ENCODE data around the gene KIF6. TPM values are rescaled to one million over a fixed set of nuclear protein-coding genes. Genes with fewer than 3 reads are reported as not detected.

The KIF6 gene
- total RNA-seq, 4 donors from 2014 or later, result not detected

GRCh38 chr6:39594285-39594684, 130.9 kb downstream of the KIF6 start:
- DNase-seq (no peak), ATAC-seq (no peak)
- in situ Hi-C loops (cut with MboI; ENCODE audit: low sequenced_read_pairs in 4 of 4), result no loop called here
- no peak overlapping the region for H3K27ac ChIP-seq
- no peaks in the 10 kb centered on the region for H3K27me3 ChIP-seq
- no peaks in the 10 kb centered on the region for H3K36me3 ChIP-seq
- no peak overlapping the region for H3K4me3 ChIP-seq
- intact Hi-C loops (cut with DNase I; ENCODE audit: low total_unique reads), result no loop called here
- TF ChIP-seq CTCF (IDR thresholded peaks at IDR 0.05 in 4 of 5, conservative IDR thresholded peaks at IDR 0.05 in 1 of 5) (no peak), POLR2A (IDR thresholded peaks at IDR 0.05) (no peak)
- H3K9me3 ChIP-seq, result no peaks in the 10 kb centered on the region
- no peaks in the 10 kb centered on the region for H3K4me1 ChIP-seq

- no peaks in the 10 kb centered on the region for H3K27me3 ChIP-seq
- ATAC-seq (no peak), DNase-seq (no peak)
- no peaks in the 10 kb centered on the region for H3K4me1 ChIP-seq
- TF ChIP-seq CTCF (IDR thresholded peaks at IDR 0.05 in 4 of 5, conservative IDR thresholded peaks at IDR 0.05 in 1 of 5) (no peak), POLR2A (IDR thresholded peaks at IDR 0.05) (no peak)
- no peak overlapping the region for H3K4me3 ChIP-seq
- in situ Hi-C loops (cut with MboI; ENCODE audit: low sequenced_read_pairs in 4 of 4), result no loop called here
- H3K27ac ChIP-seq, result no peak overlapping the region
- intact Hi-C loops (cut with DNase I; ENCODE audit: low total_unique reads), result no loop called here
- no peaks in the 10 kb centered on the region for H3K36me3 ChIP-seq
- no peaks in the 10 kb centered on the region for H3K9me3 ChIP-seq
These were observed 131.6 kb downstream of the KIF6 start for GRCh38 chr6:39593646-39594045.

GRCh38 chr6:39590871-39591393, 134.3 kb downstream of the KIF6 start:
- in situ Hi-C loops (cut with MboI; ENCODE audit: low sequenced_read_pairs in 4 of 4) (no loop called here), intact Hi-C loops (cut with DNase I; ENCODE audit: low total_unique reads) (no loop called here)
- no peaks in the 10 kb centered on the region for H3K9me3 ChIP-seq
- DNase-seq, result no peak
- no peaks in the 10 kb centered on the region for H3K27me3 ChIP-seq
- no peak for TF ChIP-seq CTCF (IDR thresholded peaks at IDR 0.05 in 4 of 5, conservative IDR thresholded peaks at IDR 0.05 in 1 of 5)
- TF ChIP-seq POLR2A (IDR thresholded peaks at IDR 0.05), result no peak
- no peak for ATAC-seq
- no peak overlapping the region for H3K4me3 ChIP-seq
- no peaks in the 10 kb centered on the region for H3K4me1 ChIP-seq
- H3K36me3 ChIP-seq, result no peaks in the 10 kb centered on the region
- H3K27ac ChIP-seq, result no peak overlapping the region

GRCh38 chr6:39587080-39587479, 138.1 kb downstream of the KIF6 start:
- no peak overlapping the region for H3K27ac ChIP-seq
- H3K36me3 ChIP-seq, result no peaks in the 10 kb centered on the region
- in situ Hi-C loops (cut with MboI; ENCODE audit: low sequenced_read_pairs in 4 of 4) (no loop called here), intact Hi-C loops (cut with DNase I; ENCODE audit: low total_unique reads) (no loop called here)
- DNase-seq (no peak), ATAC-seq (no peak)
- H3K4me1 ChIP-seq, result no peaks in the 10 kb centered on the region
- no peak overlapping the region for H3K4me3 ChIP-seq
- TF ChIP-seq CTCF (IDR thresholded peaks at IDR 0.05 in 4 of 5, conservative IDR thresholded peaks at IDR 0.05 in 1 of 5), result no peak
- TF ChIP-seq POLR2A (IDR thresholded peaks at IDR 0.05), result no peak
- no peaks in the 10 kb centered on the region for H3K9me3 ChIP-seq
- no peaks in the 10 kb centered on the region for H3K27me3 ChIP-seq

GRCh38 chr6:39585641-39586040, 139.6 kb downstream of the KIF6 start:
- intact Hi-C loops (cut with DNase I; ENCODE audit: low total_unique reads) (no loop called here), in situ Hi-C loops (cut with MboI; ENCODE audit: low sequenced_read_pairs in 4 of 4) (no loop called here)
- no peaks in the 10 kb centered on the region for H3K36me3 ChIP-seq
- H3K27me3 ChIP-seq, result no peaks in the 10 kb centered on the region
- no peak for TF ChIP-seq CTCF (IDR thresholded peaks at IDR 0.05 in 4 of 5, conservative IDR thresholded peaks at IDR 0.05 in 1 of 5)
- H3K4me3 ChIP-seq, result no peak overlapping the region
- no peaks in the 10 kb centered on the region for H3K4me1 ChIP-seq
- no peak for DNase-seq
- H3K9me3 ChIP-seq, result no peaks in the 10 kb centered on the region
- H3K27ac ChIP-seq, result no peak overlapping the region
- ATAC-seq, result no peak

Measured in gastrocnemius medialis (tissue), 4 donors.